ENCODE measurements around the gene SETBP1.

GRCh38 chr18:44935455-44935854 lies 254.8 kb downstream of the SETBP1 start:
- TF ChIP-seq CTCF (IDR thresholded peaks at IDR 0.05; ENCODE audit: insufficient read depth, low read depth, low read length) (no peak), EZH2 (IDR thresholded peaks at IDR 0.05; ENCODE audit: insufficient read depth, low read length) (no peak)

Measured in astrocyte (in vitro differentiated cells and primary cell).